KBM-7 (cell line): Measurements from ENCODE around the gene MAD2L1.

Source experiments
- DNase-seq: peaks from one replicate; pipeline ENCODE4 v3.0.0-alpha.2; 2015
- in situ Hi-C: fragments of 300-500 bp; cut with MboI; formaldehyde crosslinking; loops from 2 replicates; pipeline ENCODE4 v1.14.3; 2020; ENCODE audit warnings: low sequenced_read_pairs, low pct_unique_long_range_greater_than_20kb, mixed read lengths

MAD2L1 gene

DNA sequence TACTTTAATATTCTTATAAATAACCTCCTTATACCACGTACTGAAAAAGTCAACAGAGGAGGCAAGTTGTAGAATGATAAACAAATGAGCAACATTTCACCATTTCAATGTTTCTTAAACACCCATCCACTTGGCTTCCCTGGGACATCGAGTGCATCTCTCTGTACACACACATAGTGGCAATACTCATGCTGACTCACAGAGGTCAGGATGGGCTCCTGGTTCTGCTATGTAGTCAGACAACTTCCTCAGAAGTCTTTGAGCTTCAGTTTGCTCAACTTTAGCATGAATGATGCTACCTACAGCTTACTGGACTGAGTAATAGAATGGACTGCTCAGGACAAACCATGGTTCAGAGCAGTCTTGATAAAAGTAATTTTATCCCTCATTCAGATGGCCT, 56.9 kb downstream of the MAD2L1 start:
- in situ Hi-C loops: no loop called here
- DNase-seq: no peak

DNA sequence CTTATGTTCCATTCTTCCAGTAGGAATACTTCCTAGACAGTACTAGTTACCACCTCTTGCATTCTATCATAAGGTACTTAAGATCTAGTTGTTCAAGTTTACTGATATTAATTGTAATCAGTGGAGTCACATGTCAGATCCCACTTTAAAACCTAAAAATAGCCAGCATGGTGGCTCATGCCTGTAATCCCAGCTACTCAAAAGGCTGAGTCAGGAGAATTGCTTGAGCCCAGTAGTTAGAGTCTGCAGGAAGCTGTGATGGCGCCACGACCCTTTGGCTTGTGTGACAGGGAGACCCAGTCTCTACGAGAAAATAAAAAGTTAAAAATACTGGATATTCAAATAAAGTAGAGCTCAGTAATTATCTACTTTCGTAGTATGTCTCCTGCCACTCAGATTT, 57.7 kb downstream of the MAD2L1 start:
- in situ Hi-C loops: no loop called here
- DNase-seq: no peak

DNA sequence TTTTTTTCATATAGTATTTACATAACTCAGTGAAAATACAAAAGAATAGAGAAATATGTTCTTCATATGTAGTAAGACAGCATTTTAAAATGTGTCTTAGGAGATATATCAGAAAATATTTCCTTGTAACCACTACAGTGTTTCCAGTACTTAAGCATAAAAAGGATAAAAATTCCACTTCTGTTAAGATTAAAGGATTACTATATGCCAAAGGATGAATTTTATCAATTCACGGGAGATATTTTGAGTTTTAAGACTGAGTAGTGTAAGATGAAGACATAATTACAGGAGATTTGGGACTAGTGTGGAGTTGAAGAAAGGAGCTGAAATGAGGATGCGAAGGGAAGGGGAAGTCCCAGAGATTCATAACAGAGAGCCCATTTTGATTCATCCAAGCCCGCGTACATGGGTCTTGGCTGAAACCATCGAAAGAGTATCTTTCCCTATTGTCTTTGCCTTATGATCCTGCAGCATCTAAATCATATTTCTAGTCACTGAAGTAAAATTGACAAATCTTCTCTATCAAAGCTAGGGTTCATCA, 58.7 kb downstream of the MAD2L1 start:
- no peak for DNase-seq
- in situ Hi-C loops: no loop called here

DNA sequence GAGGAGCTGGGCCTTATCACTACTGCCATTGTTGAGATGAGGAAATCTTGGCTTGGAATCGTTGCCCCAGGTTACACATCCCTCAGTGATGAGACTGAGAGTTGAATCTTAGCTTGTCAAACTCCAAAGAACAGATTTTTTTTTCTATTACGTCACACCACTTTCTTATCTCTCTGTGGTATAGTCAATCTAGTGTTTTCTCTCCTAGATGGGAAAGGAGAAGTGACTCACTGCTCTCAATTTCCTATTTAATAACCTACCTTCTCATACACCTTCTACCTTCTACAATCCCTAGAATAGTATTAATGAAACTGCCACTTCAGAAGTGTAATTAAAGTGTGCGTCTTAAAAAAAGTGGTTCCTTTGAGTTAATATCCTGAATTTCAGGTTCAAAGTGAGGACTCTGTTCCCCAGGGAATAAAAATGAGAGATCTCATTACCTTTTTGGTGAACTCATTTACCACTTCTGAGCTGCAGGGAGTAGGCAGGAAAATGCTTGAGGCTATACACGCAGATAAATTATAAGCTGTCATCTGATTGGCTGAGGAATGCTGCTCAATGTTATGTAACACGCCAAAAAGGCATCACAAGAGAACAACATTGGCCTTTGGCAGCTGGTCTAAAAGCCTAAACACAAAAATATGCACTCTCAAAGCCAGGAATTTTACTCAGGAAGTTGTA, 59.3 kb downstream of the MAD2L1 start:
- DNase-seq: peak; percentile 3
- in situ Hi-C loops: no loop called here
